Measurements from ENCODE around the gene TNMD.
"Not testable (repeated sequence)": the region's sequence is repeated elsewhere in the genome, so short reads cannot be mapped to it uniquely, and the experiment has no call there.

Gene TNMD

DNA sequence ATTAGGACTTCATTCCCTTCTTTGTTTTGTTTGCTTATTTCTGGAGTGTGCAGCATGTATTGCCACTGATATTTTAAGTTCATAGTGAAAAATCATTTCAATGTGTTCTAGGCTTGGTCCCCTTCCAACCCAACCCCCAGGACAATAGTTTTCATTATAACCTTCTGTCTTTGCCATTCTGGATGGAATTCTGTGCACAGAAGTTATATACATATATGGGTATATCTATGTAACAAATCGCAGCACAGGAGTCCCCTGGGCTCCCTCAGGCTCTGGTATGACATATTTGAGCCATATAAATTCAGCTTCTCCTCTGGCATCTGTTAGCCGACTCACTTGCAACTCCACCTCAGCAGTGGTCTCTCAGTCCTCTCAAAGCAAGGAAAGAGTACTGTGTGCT is at the start of gene TNMD:
TSS of gene TNMD (plus strand) at position 326 of the 400 bp plus-strand sequence. CDS start 83 bp downstream, outside the sequence.
- Mint-ChIP-seq H3K4me1 (peaks cover 16% of the 10 kb centered on the region), H3K27me3 (ENCODE audit: low read depth) (no peaks in the 10 kb centered on the region), H3K27ac (no peak within 1 kb of the TSS), H3K36me3 (ENCODE audit: low read depth) (no peaks in the 10 kb centered on the region), H3K9me3 (no peaks in the 10 kb centered on the region), H3K4me3 (no peak within 1 kb of the TSS)
- TF ChIP-seq, protein P1, sequence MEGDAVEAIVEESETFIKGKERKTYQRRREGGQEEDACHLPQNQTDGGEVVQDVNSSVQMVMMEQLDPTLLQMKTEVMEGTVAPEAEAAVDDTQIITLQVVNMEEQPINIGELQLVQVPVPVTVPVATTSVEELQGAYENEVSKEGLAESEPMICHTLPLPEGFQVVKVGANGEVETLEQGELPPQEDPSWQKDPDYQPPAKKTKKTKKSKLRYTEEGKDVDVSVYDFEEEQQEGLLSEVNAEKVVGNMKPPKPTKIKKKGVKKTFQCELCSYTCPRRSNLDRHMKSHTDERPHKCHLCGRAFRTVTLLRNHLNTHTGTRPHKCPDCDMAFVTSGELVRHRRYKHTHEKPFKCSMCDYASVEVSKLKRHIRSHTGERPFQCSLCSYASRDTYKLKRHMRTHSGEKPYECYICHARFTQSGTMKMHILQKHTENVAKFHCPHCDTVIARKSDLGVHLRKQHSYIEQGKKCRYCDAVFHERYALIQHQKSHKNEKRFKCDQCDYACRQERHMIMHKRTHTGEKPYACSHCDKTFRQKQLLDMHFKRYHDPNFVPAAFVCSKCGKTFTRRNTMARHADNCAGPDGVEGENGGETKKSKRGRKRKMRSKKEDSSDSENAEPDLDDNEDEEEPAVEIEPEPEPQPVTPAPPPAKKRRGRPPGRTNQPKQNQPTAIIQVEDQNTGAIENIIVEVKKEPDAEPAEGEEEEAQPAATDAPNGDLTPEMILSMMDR (IDR thresholded peaks at IDR 0.05; ENCODE audit: unreplicated experiment in 3 of 3), result no peak

GRCh38 chrX:100565534-100565933 is 19.2 kb upstream of the TNMD start:
- H3K4me3 Mint-ChIP-seq; H3K36me3 Mint-ChIP-seq (ENCODE audit: low read depth); H3K4me1 Mint-ChIP-seq; H3K27me3 Mint-ChIP-seq (ENCODE audit: low read depth); H3K27ac Mint-ChIP-seq: not testable (repeated sequence)
- H3K9me3 Mint-ChIP-seq, result peaks cover 24% of the 10 kb centered on the region

GRCh38 chrX:100586747-100587146 is 2.0 kb downstream of the TNMD start:
- peaks cover 16% of the 10 kb centered on the region for H3K4me1 Mint-ChIP-seq
- H3K36me3 Mint-ChIP-seq (ENCODE audit: low read depth), result no peaks in the 10 kb centered on the region
- TF ChIP-seq, protein P1 (IDR thresholded peaks at IDR 0.05; ENCODE audit: unreplicated experiment in 3 of 3), result no peak
- no peaks in the 10 kb centered on the region for H3K27me3 Mint-ChIP-seq (ENCODE audit: low read depth)
- no peaks in the 10 kb centered on the region for H3K9me3 Mint-ChIP-seq
- no peak overlapping the region for H3K4me3 Mint-ChIP-seq
- no peak overlapping the region for H3K27ac Mint-ChIP-seq

- H3K36me3 Mint-ChIP-seq (ENCODE audit: low read depth), result no peaks in the 10 kb centered on the region
- H3K27me3 Mint-ChIP-seq (ENCODE audit: low read depth), result no peaks in the 10 kb centered on the region
- no peaks in the 10 kb centered on the region for H3K9me3 Mint-ChIP-seq
- peak overlapping the region in 2 of 3 experiments; percentile 8 to 40 for H3K27ac Mint-ChIP-seq
- TF ChIP-seq, protein P1 (IDR thresholded peaks at IDR 0.05; ENCODE audit: unreplicated experiment in 3 of 3), result no peak
- H3K4me1 Mint-ChIP-seq, result peaks cover 16% of the 10 kb centered on the region
- H3K4me3 Mint-ChIP-seq, result no peak overlapping the region
Observed at GRCh38 chrX:100587861-100588260, 3.1 kb downstream of the TNMD start.

GRCh38 chrX:100591256-100592051 is 6.7 kb downstream of the TNMD start:
- TF ChIP-seq, protein P1 (IDR thresholded peaks at IDR 0.05; ENCODE audit: unreplicated experiment in 3 of 3), result no peak
- H3K27ac Mint-ChIP-seq, result peak overlapping the region in 1 of 3 experiments; percentile 55
- H3K9me3 Mint-ChIP-seq, result no peaks in the 10 kb centered on the region
- H3K4me1 Mint-ChIP-seq, result peaks cover 21% of the 10 kb centered on the region
- no peaks in the 10 kb centered on the region for H3K27me3 Mint-ChIP-seq (ENCODE audit: low read depth)
- H3K36me3 Mint-ChIP-seq (ENCODE audit: low read depth), result no peaks in the 10 kb centered on the region
- no peak overlapping the region for H3K4me3 Mint-ChIP-seq

GRCh38 chrX:100593126-100593525 is 8.4 kb downstream of the TNMD start:
- TF ChIP-seq, protein P1 (IDR thresholded peaks at IDR 0.05; ENCODE audit: unreplicated experiment in 3 of 3), result no peak
- no peaks in the 10 kb centered on the region for H3K36me3 Mint-ChIP-seq (ENCODE audit: low read depth)
- peaks cover 34% of the 10 kb centered on the region for H3K4me1 Mint-ChIP-seq
- no peak overlapping the region for H3K4me3 Mint-ChIP-seq
- H3K27me3 Mint-ChIP-seq (ENCODE audit: low read depth), result no peaks in the 10 kb centered on the region
- H3K27ac Mint-ChIP-seq, result peak overlapping the region in 2 of 3 experiments; percentile 4 to 32
- no peaks in the 10 kb centered on the region for H3K9me3 Mint-ChIP-seq
